GM10847 (cell line): Measurements from ENCODE around the gene PKNOX2.

Source experiments
- POLR2A ChIP-seq: IDR thresholded peaks from 2 replicates; pipeline ENCODE4 v1.6.1; 2011; ENCODE audit not compliant: insufficient read length; ENCODE audit errors: extremely low read depth

Gene PKNOX2

GRCh38 chr11:125247431-125247830, 82.9 kb downstream of the PKNOX2 start:
- no peak for TF ChIP-seq POLR2A

DNA sequence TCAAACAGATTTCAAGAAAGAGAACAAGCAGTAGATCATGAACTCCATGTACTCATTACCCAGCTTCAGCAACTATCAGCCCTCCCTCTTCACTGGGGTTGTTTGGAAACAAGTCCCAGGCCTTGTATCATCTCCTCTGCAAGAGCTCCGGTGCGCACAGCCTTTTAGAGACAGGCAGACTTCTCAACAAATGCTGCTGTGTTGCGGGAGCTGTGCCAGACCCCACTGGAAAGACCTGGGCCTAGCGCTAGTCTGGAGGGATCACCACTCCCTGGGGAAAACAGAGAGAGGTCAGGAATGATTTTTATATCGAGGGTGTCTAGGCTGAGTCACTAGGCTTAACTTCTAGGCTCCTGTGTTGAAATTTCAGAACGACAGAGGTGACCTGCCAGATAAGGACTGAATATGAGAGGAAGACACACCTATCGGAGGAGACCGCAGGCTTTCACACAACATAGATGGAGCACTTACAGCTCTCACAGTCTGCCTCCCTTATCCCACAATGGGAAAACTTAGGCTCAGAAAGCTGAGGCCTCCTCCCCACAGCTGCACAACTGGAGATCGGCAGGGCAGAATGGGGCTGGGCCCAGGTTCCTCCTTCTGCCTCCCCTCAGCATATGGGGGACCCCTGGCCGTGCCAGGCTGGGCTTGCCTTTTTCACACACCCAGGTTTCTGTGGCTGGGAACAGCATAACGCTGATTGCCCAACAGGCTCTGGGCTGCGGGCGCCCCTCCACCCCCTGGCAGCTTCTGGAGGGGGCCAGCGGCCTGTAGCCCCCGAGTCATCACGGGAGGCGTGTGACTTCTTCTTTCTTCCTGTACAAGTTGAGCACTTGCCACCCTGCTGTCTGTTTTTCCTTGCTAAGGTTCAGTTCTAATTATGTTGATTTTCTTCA, 86.0 kb downstream of the PKNOX2 start:
- TF ChIP-seq POLR2A, result no peak

DNA sequence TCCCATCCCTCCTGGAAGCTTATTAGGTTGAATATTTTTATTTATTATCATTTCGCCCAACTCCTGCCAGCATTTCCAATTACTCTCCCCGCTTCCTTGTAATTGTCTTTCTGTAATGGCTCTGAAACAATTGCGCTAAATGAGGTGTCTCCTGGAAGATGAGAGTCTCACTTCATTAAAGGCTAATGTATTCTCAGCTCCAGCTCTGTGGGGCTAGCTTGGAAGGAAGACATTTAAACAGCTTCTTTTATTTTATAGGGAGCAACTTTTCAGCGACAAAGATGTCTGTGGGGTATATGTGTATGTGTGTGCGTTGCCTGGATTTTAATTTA, 86.6 kb downstream of the PKNOX2 start:
- TF ChIP-seq POLR2A, result no peak

DNA sequence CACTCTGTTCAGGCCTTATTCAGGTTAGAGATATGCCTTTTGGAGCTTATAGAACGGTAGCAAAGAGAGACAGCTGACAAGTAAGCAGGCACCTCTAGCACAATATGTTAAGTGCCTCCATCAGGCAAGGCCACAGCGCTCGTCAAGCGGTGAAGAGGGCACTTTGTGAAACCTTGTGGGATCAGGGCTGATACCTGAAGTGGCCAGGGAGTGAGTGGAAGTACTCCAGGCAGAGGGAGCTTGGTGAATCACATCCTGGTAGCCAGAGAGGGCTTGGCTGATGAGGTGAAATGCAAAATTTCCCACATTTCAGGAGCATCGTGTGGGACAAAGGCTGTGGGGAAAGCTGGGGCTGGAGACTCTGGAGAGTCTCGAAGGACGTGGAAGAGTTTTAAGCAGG, 87.4 kb downstream of the PKNOX2 start:
- no peak for TF ChIP-seq POLR2A

DNA sequence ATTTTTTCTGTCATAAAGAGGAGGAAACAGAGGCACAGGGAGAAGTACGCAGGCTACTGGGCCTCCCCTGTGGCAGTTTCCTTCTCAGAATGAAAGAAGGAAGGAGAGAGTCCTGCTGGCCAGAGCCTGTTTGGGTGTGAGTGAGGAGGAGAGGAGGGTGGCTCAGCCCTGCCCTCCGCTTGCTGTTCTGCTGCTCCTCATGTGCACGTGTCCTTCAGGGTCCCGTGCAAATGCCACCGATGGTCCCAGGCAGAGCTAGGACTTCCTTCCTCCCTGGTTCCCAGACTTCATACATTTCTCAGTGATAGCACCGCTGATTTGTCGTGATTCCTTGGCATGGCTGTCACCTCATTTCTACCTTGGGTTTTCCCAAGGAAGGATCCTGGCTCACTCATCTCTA, 88.7 kb downstream of the PKNOX2 start:
- no peak for TF ChIP-seq POLR2A

DNA sequence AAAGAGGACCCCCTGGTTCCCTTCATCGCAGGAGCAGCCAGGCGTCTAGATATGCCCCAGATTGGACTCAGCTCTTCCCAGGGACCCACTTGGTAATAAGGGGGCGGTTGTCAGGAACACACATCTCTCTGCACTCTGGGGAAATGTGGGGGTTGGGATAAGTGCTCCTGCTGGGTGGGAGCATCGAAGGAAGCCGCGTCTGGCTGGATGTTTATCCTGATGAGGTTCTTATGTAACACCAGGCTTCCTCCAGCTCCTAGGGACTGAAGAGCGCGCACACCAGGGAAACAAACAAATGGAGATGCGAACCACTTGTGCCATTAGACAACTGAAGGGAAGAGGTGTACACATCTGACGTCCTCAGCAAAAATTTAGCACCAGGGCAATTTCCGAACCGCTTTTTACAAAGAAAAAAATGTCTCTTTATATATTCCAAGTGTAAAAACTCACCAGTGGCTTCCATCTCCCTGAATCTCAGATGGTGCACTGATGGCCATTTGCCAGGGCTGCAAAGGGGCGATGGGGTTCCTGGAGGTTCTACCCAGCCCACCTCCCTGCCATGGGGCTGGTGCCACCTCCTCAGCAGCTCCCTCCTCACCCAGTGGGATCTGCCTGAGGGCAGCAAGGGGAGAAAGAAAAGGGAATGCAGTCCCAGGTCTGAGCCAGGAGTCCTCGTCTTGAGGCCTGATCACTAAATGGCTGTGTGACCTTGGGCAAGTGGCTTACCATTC, 89.4 kb downstream of the PKNOX2 start:
- TF ChIP-seq POLR2A, result no peak

- TF ChIP-seq POLR2A, result no peak
Measured at GRCh38 chr11:125256541-125257189, 92.1 kb downstream of the PKNOX2 start.

DNA sequence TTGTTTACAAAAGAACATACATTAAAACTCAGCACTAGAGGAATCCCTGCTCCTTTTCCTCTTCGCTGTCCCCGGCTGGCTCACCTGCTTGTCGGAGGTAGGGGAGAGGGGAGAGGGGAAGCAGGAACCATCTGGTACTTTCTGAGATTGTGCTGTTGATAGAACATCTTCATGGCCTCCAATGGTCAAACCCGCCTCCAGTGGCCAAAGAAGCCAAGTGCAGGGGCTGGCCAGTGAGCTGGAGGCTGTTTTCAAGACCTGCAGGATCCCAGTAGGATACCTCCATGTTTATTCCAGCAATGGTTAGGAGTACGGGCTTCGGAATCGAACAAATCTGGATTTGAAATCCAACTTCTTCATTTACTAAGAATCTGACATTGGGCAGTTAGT, 92.6 kb downstream of the PKNOX2 start:
- no peak for TF ChIP-seq POLR2A

DNA sequence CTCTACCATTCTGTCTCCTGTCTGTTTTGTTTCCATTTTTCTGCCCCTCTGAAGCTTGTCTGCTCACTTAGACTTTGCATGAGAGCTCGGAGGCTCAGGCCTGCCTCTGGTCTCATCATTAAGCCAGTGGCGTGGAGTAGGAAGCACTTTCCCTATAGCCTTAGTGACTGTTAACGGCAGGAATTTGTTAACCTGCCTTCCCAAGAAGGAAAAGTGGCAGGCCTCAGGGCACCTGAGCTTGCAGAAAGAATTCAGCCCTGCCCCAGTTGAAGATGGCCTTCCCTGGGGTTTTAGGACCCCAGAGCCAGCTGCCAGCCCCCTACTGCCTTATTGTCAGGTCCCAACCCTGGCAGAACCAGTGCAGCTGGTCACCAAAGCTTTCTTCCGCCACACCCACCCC, 93.2 kb downstream of the PKNOX2 start:
- TF ChIP-seq POLR2A, result no peak

GRCh38 chr11:125258291-125259032, 93.9 kb downstream of the PKNOX2 start:
- no peak for TF ChIP-seq POLR2A

- no peak for TF ChIP-seq POLR2A
Measured at GRCh38 chr11:125261588-125261987, 97.0 kb downstream of the PKNOX2 start.

- no peak for TF ChIP-seq POLR2A
Measured at GRCh38 chr11:125262194-125262829, 97.8 kb downstream of the PKNOX2 start.

GRCh38 chr11:125262830-125263218, 98.3 kb downstream of the PKNOX2 start:
- TF ChIP-seq POLR2A, result no peak

DNA sequence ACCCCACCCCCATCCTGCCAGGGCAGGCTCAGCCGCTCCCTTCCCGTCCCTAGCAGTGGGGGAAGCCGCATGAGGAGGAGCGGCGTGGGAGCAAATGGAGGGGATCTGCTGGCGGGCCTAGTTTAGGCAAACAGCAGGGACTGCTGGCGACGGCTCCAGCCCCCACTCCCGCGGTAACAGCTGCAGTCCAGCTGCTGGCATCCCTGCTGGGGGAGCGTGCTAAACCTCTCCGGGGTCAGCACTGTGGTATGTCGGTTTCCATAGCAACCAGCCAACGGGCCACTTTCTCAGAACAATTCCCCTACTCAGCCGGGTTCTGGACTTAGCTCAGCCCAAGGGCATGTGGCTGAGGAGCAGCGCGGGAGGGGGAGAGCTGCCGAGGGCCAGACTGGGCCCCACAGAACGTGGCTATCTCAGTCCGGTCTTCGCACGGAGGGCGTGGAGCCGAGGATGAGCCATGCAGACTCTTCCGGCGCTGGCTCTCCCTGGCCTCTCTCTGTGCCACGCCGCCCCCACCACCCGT, 98.8 kb downstream of the PKNOX2 start:
- TF ChIP-seq POLR2A, result no peak
